CD14-positive monocyte (primary cell): ENCODE data around the gene MSLN. TPM values are rescaled to one million over a fixed set of nuclear protein-coding genes. Genes with fewer than 3 reads are reported as not detected.

Source experiments
- DNase-seq, 3 donors: peaks; one replicate each; pipeline ENCODE4 v3.0.0-alpha.2; 2011 to 2022
- H2AFZ ChIP-seq: 2 replicates; pipeline ENCODE4 v1.6.0; 2012; ENCODE audit warnings: mild to moderate bottlenecking, low read depth, low read length, inconsistent platforms; ENCODE audit not compliant: insufficient read depth, poor library complexity, severe bottlenecking
- H3K27ac ChIP-seq, 2 donors: 1 replicate in 1 of 2; 2 replicates in 1 of 2; pipeline ENCODE4 v1.5.1; 2012 to 2013; ENCODE audit warnings: low read length in 2 of 2, control low read depth in 1 of 2, inconsistent platforms in 1 of 2, low read depth in 1 of 2, mild to moderate bottlenecking in 1 of 2
- H3K27me3 ChIP-seq, 2 donors: one replicate each; pipeline versions ENCODE4 v1.6.0 to v1.6.1; 2011 to 2013; ENCODE audit warnings: low read length in 2 of 2; ENCODE audit not compliant: control insufficient read depth in 2 of 2, insufficient read depth in 2 of 2
- H3K36me3 ChIP-seq, 2 donors: replicated peaks in 1 of 2; 1 replicate in 1 of 2; 2 replicates in 1 of 2; pipeline versions ENCODE4 v1.5.1 to v1.6.1; 2012 to 2013; ENCODE audit warnings: low read length in 2 of 2, control low read depth in 1 of 2, inconsistent platforms in 1 of 2, mild to moderate bottlenecking in 1 of 2; ENCODE audit not compliant: insufficient read depth in 2 of 2, control insufficient read depth in 1 of 2
- H3K4me1 ChIP-seq, 2 donors: 1 replicate in 1 of 2; 2 replicates in 1 of 2; pipeline versions ENCODE4 v1.5.1 to v1.6.1; 2012 to 2013; ENCODE audit warnings: low read length in 2 of 2, control low read depth in 1 of 2, inconsistent platforms in 1 of 2, mild to moderate bottlenecking in 1 of 2, moderate library complexity in 1 of 2; ENCODE audit not compliant: insufficient read depth in 2 of 2, control insufficient read depth in 1 of 2
- H3K4me2 ChIP-seq: replicated peaks from 2 replicates; pipeline ENCODE3; 2012; ENCODE audit warnings: low read length, moderate library complexity, mild to moderate bottlenecking; ENCODE audit not compliant: poor library complexity, severe bottlenecking; ENCODE audit errors: extremely low read depth
- H3K4me3 ChIP-seq, 3 experiments: fragments of 200-600 bp in 1 of 3; sonication (generic) in 1 of 3; replicated peaks in 1 of 3; 1 replicate in 2 of 3; 2 replicates in 1 of 3; pipeline ENCODE4 v1.5.1; 2011 to 2013; ENCODE audit warnings: low read length in 3 of 3, mild to moderate bottlenecking in 3 of 3, control low read depth in 2 of 3, low read depth in 2 of 3, inconsistent platforms in 1 of 3, moderate library complexity in 1 of 3
- H3K79me2 ChIP-seq: 2 replicates; pipeline ENCODE4 v1.6.0; 2012; ENCODE audit warnings: mild to moderate bottlenecking, control low read depth, inconsistent platforms, low read length, moderate library complexity; ENCODE audit not compliant: insufficient read depth
- H3K9ac ChIP-seq: 2 replicates; pipeline ENCODE4 v1.6.0; 2017; ENCODE audit warnings: low read length, mild to moderate bottlenecking; ENCODE audit not compliant: insufficient read depth, poor library complexity, severe bottlenecking
- H3K9me3 ChIP-seq, 2 donors: replicated peaks in 1 of 2; 1 replicate in 1 of 2; 2 replicates in 1 of 2; pipeline versions ENCODE4 v1.5.1 to v1.6.1; 2012 to 2013; ENCODE audit warnings: low read length in 2 of 2, control low read depth in 1 of 2; ENCODE audit not compliant: control insufficient read depth in 1 of 2, insufficient read depth in 1 of 2
- H4K20me1 ChIP-seq: 2 replicates; pipeline ENCODE4 v1.6.0; 2012; ENCODE audit warnings: mild to moderate bottlenecking, low read length, control low read depth, moderate library complexity; ENCODE audit not compliant: insufficient read depth
- H3K27ac Mint-ChIP-seq, 7 donors: one replicate each; pipeline ENCODE4 v1.8.0; 2020; ENCODE audit warnings: mild to moderate bottlenecking in 7 of 7, mixed read lengths in 7 of 7, moderate library complexity in 6 of 7, inconsistent platforms in 2 of 7
- H3K27me3 Mint-ChIP-seq, 3 donors: one replicate each; pipeline ENCODE4 v1.8.0; 2021 to 2022; ENCODE audit warnings: low read depth in 3 of 3, mild to moderate bottlenecking in 3 of 3, mixed read lengths in 3 of 3, moderate library complexity in 3 of 3, inconsistent platforms in 1 of 3
- H3K36me3 Mint-ChIP-seq, 2 donors: one replicate each; pipeline ENCODE4 v1.8.0; 2020; ENCODE audit warnings: mixed read lengths in 2 of 2, inconsistent platforms in 1 of 2, mild to moderate bottlenecking in 1 of 2
- H3K4me1 Mint-ChIP-seq: one replicate; pipeline ENCODE4 v1.8.0; 2020; ENCODE audit warnings: mild to moderate bottlenecking, mixed read lengths
- H3K4me3 Mint-ChIP-seq, 2 donors: one replicate each; pipeline ENCODE4 v1.8.0; 2020; ENCODE audit warnings: mild to moderate bottlenecking in 2 of 2, mixed read lengths in 2 of 2, moderate library complexity in 1 of 2
- H3K9me3 Mint-ChIP-seq, 7 donors: one replicate each; pipeline ENCODE4 v1.8.0; 2020 to 2022; ENCODE audit warnings: mixed read lengths in 7 of 7, mild to moderate bottlenecking in 6 of 7, moderate library complexity in 6 of 7, inconsistent platforms in 2 of 7
- CTCF ChIP-seq: fragments of 200-600 bp; IDR thresholded peaks from one replicate; pipeline ENCODE4 v1.8.0; 2022; ENCODE audit warnings: antibody characterized with exemption, mild to moderate bottlenecking
- WGBS: methylation state at CpG from one replicate; pipeline ENCODE4 v1.1.5; 2013; ENCODE audit warnings: missing lambda C conversion rate; ENCODE audit not compliant: insufficient coverage; 5-methylcytosine and 5-hydroxymethylcytosine counted together
- intact Hi-C, 2 donors: fragments of 100-400 bp; cut with micrococcal nuclease; formaldehyde crosslinking; loops; one replicate each; pipeline versions ENCODE4 v1.15.0 to v1.15.1; 2023
- polyA plus RNA-seq, 3 donors: library from polyadenylated mRNA; depleted of rRNA in 1 of 3; unstranded in 2 of 3; stranded (reverse) in 1 of 3; fragments of 300-500 nt in 2 of 3; fragments of >200 nt in 1 of 3; fragmentation: Illumina TruSeq in 2 of 3; gene quantifications; 1 replicate in 2 of 3; 2 replicates in 1 of 3; pipeline ENCODE4 v1.2.3, GENCODE V29; 2012 to 2021

Gene MSLN
- polyA plus RNA-seq, 3 donors = 0.07 to 0.29 TPM; not detected in 1

DNA sequence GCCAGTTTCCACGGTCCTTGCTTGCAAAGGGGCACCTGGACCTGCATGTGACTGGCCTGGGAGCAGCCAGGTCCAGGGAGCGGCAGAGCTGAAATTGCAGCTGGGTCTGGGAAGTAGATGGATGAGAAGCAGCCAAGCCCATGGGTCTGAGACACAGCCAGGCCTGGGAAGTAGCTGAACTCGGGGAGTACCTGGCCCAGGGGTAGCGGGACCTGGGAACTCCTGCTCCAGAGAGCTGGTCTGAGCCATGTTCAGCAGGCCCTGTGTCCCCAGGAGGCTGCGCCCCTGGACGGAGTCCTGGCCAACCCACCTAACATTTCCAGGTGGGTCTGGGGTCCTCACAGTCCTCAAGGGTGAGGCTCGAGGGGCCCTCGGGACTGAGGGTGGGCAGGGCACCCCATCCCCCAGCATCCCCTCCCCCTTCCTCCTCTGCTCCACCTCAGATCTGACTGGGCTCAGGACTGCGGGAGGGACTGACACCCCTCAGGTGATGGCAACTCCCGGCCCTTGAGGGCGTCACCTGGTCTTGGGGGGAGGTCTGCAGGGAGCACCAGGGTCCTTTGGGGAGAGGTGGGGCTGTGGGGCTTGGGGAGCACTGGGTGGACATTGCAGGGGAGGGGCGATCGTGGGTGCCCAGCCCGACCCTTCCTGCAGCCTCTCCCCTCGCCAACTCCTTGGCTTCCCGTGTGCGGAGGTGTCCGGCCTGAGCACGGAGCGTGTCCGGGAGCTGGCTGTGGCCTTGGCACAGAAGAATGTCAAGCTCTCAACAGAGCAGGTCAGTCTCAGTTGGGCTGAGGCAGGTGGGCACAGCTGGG lies 3.0 kb downstream of the MSLN start:
- Histone ChIP-seq H3K4me1 (no peaks in the 10 kb centered on the region), H3K27ac (no peak overlapping the region), H3K9ac (no peak overlapping the region), H3K4me3 (no peak overlapping the region), H3K9me3 (no peaks in the 10 kb centered on the region), H4K20me1 (no peaks in the 10 kb centered on the region), H3K4me2 (no peak overlapping the region), H3K36me3 (no peaks in the 10 kb centered on the region), H2AFZ (no peak overlapping the region), H3K79me2 (no peaks in the 10 kb centered on the region), H3K27me3 (no peaks in the 10 kb centered on the region)
- H3K36me3 Mint-ChIP-seq = no peaks in the 10 kb centered on the region
- DNase-seq = no peak
- H3K27me3 Mint-ChIP-seq = peaks cover 0 to 6% (median 1%) of the 10 kb centered on the region in 3 donors
- WGBS = 96% methylated on average over 16 of the region's 21 CpGs
- intact Hi-C loops = no loop called here
- H3K4me1 Mint-ChIP-seq = no peaks in the 10 kb centered on the region
- H3K4me3 Mint-ChIP-seq = no peak overlapping the region
- no peaks in the 10 kb centered on the region for H3K9me3 Mint-ChIP-seq
- H3K27ac Mint-ChIP-seq = no peak overlapping the region
- no peak for TF ChIP-seq CTCF

DNA sequence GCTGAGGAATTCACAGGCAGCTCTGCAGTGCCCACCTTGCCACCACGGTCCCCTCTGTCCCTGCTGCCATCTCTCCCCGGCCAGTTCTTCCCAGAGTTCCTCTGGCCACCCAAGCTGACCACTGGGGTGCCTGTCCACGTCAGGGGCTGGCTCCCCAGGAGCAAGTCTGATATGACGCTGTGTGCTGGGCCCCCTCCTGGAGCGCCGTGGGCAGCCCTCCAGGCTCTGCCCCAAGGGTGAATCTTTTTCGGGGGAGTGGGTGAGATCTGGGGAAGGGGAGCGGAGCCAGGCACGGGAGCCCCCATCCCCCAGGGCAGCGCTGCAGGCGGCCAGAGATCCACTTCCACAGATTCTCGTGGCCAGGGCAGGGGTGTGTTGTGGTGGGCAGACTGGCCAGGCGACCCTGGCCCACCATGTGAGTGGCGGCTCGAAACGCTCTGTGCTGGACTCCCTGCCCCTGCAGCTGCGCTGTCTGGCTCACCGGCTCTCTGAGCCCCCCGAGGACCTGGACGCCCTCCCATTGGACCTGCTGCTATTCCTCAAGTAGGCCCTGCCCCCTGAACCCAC lies 3.7 kb downstream of the MSLN start:
- Mint-ChIP-seq H3K4me1 (no peaks in the 10 kb centered on the region), H3K27me3 (peaks cover 0 to 10% (median 1%) of the 10 kb centered on the region in 3 donors), H3K4me3 (no peak overlapping the region), H3K27ac (no peak overlapping the region), H3K36me3 (no peaks in the 10 kb centered on the region), H3K9me3 (no peaks in the 10 kb centered on the region)
- peaks cover 0 to 2% of the 10 kb centered on the region in 2 donors for H3K27me3 ChIP-seq
- intact Hi-C loops = no loop called here
- H4K20me1 ChIP-seq = no peaks in the 10 kb centered on the region
- no peak overlapping the region for H2AFZ ChIP-seq
- no peak overlapping the region for H3K4me3 ChIP-seq
- no peaks in the 10 kb centered on the region for H3K79me2 ChIP-seq
- WGBS = 87% methylated on average over 8 of the region's 20 CpGs
- H3K9ac ChIP-seq = no peak overlapping the region
- H3K27ac ChIP-seq = no peak overlapping the region
- no peak for DNase-seq
- H3K36me3 ChIP-seq = no peaks in the 10 kb centered on the region
- no peaks in the 10 kb centered on the region for H3K4me1 ChIP-seq
- no peak for TF ChIP-seq CTCF
- H3K4me2 ChIP-seq = no peak overlapping the region
- H3K9me3 ChIP-seq = no peaks in the 10 kb centered on the region
